PC-3 (cell line): Measurements from ENCODE around the gene ZNF236. TPM values are rescaled to one million over a fixed set of nuclear protein-coding genes. Genes with fewer than 3 reads are reported as not detected.

Experiments
- ATAC-seq: fragments of 200-7000 bp; cut with Tn5 transposase; 2 replicates; pipeline ENCODE4 v1.9.1; 2020; ENCODE audit warnings: mild to moderate bottlenecking, moderate library complexity
- BruUV-seq: library from RNA; stranded (reverse); fragments of 400-500 nt; replicated peaks from 2 replicates; lab custom pipeline; 2021; lab: Mats Ljungman, UMichigan
- CTCF ChIA-PET: fragments of 300-600 bp; sonication (Branson Sonifier 250); formaldehyde crosslinking; loops from one replicate; lab custom pipeline; 2022; ENCODE audit warnings: antibody characterized with exemption; lab: Charles Lee
- POLR2A ChIA-PET: fragments of 300-600 bp; sonication (Branson Sonifier 250); formaldehyde crosslinking; loops from one replicate; lab custom pipeline; 2022; ENCODE audit warnings: antibody characterized with exemption; ENCODE audit not compliant: unreplicated experiment; lab: Charles Lee
- DNase-seq: peaks from one replicate; pipeline ENCODE4 v3.0.0-alpha.2; 2015
- H2AFZ ChIP-seq: fragments of 300-600 bp; sonication (generic); 2 replicates; pipeline ENCODE4 v1.6.0; 2016; ENCODE audit warnings: antibody characterized with exemption, low read length
- H3F3A ChIP-seq: fragments of 300-600 bp; sonication (generic); one replicate; pipeline ENCODE4 v1.6.0; 2017; ENCODE audit warnings: antibody characterized with exemption, low read length, control low read depth, mild to moderate bottlenecking; ENCODE audit not compliant: unreplicated experiment
- H3K27ac ChIP-seq: fragments of 300-600 bp; sonication (generic); 2 replicates; pipeline ENCODE4 v1.5.1; 2016; ENCODE audit warnings: mild to moderate bottlenecking, low read length
- H3K27me3 ChIP-seq: fragments of 300-600 bp; sonication (generic); 2 replicates; pipeline ENCODE4 v1.6.1; 2016; ENCODE audit warnings: low read length, mixed read lengths
- H3K36me3 ChIP-seq: fragments of 300-600 bp; sonication (generic); 2 replicates; pipeline ENCODE4 v1.6.1; 2016; ENCODE audit warnings: low read depth, mixed run types, low read length, mixed read lengths
- H3K4me1 ChIP-seq: fragments of 300-600 bp; sonication (generic); 2 replicates; pipeline ENCODE4 v1.5.1; 2016; ENCODE audit warnings: low read length; ENCODE audit not compliant: insufficient read depth
- H3K4me2 ChIP-seq: fragments of 300-600 bp; sonication (generic); 2 replicates; pipeline ENCODE4 v1.6.0; 2016; ENCODE audit warnings: low read length
- H3K4me3 ChIP-seq: fragments of 300-600 bp; sonication (generic); 2 replicates; pipeline ENCODE4 v1.5.1; 2016; ENCODE audit warnings: mild to moderate bottlenecking, low read length, mixed read lengths
- H3K79me2 ChIP-seq: fragments of 300-600 bp; sonication (generic); 2 replicates; pipeline ENCODE4 v1.6.1; 2017; ENCODE audit warnings: low read length, mixed read lengths
- H3K9ac ChIP-seq: fragments of 300-600 bp; sonication (generic); 2 replicates; pipeline ENCODE4 v1.6.0; 2016; ENCODE audit warnings: mild to moderate bottlenecking, low read length
- H3K9me2 ChIP-seq: fragments of 300-600 bp; sonication (generic); replicated peaks from 2 replicates; pipeline ENCODE4 v1.6.1; 2016; ENCODE audit warnings: mixed run types, low read length, mixed read lengths
- H3K9me3 ChIP-seq: fragments of 300-600 bp; sonication (generic); 2 replicates; pipeline ENCODE4 v1.6.1; 2016; ENCODE audit warnings: low read length, mixed read lengths
- H4K20me1 ChIP-seq: fragments of 300-600 bp; sonication (generic); 2 replicates; pipeline ENCODE4 v1.6.1; 2016; ENCODE audit warnings: low read length, mixed read lengths
- CTCF ChIP-seq: fragments of 300-600 bp; sonication (generic); conservative IDR thresholded peaks from 2 replicates; pipeline ENCODE4 v1.5.1; 2017; ENCODE audit warnings: antibody characterized with exemption, low read depth, mild to moderate bottlenecking, low read length
- EZH2 ChIP-seq: fragments of 300-600 bp; sonication (generic); IDR thresholded peaks from one replicate; pipeline ENCODE4 v1.6.1; 2017; ENCODE audit warnings: antibody characterized with exemption, mild to moderate bottlenecking, low read length; ENCODE audit not compliant: unreplicated experiment
- EZH2phosphoT487 ChIP-seq: fragments of 300-600 bp; sonication (generic); IDR thresholded peaks from 2 replicates; pipeline ENCODE4 v1.6.1; 2018; ENCODE audit warnings: mild to moderate bottlenecking, antibody characterized with exemption, low read length, borderline replicate concordance
- intact Hi-C: fragments of 100-400 bp; cut with micrococcal nuclease; formaldehyde crosslinking; loops from 2 replicates; pipeline ENCODE4 v1.9.0; 2023
- total RNA-seq: library from RNA; depleted of rRNA; stranded (reverse); fragments of >200 nt; gene quantifications from 2 replicates; pipeline ENCODE4 v1.2.3, GENCODE V29; 2014

ZNF236 gene
- total RNA-seq, 1 experiment from 2014 or later, result 7.7 TPM

DNA sequence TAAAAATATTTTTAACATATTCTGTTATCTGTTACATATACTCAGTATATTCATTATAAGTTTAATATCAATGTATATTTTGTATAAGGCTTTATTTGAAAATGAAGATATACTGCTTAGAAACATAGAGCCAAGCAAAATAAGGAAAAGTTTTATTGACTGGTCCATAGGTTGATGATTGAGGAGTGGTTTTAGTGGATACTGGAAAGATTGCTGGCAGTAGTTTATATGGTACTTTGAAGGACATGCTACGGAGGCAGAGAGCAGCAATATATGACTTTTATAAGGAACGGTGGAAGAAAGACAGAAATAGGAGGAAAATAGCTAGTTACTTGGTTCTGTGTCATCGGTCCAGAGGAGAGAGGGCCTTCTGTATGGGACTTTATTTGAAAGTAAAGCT, 92.4 kb downstream of the ZNF236 start:
- Histone ChIP-seq H3F3A (no peaks in the 10 kb centered on the region), H2AFZ (no peak overlapping the region), H3K4me3 (no peak overlapping the region), H3K4me1 (no peaks in the 10 kb centered on the region), H3K9me3 (no peaks in the 10 kb centered on the region), H3K4me2 (no peak overlapping the region), H3K9me2 (no peaks in the 10 kb centered on the region), H3K9ac (no peak overlapping the region), H3K79me2 (no peaks in the 10 kb centered on the region), H3K27me3 (no peaks in the 10 kb centered on the region), H3K36me3 (peaks cover 26% of the 10 kb centered on the region), H3K27ac (no peak overlapping the region), H4K20me1 (no peaks in the 10 kb centered on the region)
- intact Hi-C loops, result no loop called here
- POLR2A ChIA-PET, result no interaction called here
- ATAC-seq (no peak), DNase-seq (no peak)
- no TSS peak for BruUV-seq
- TF ChIP-seq CTCF (no peak), EZH2 (no peak), EZH2phosphoT487 (no peak)
- CTCF ChIA-PET, result no interaction called here

DNA sequence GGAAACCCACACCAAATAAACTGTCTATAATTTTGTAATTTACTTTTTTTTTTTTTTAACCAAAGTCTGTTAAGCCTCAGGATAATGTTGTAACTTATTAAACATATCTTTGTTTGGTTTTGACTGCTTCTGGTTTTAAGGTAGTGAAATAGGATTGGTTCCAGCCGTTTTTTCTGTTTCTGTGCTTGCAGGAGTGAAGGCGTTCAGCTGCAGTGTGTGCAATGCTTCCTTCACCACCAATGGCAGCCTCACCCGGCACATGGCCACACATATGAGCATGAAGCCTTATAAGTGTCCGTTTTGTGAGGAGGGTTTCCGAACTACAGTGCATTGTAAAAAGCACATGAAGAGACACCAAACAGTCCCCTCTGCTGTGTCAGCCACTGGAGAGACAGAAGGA, 93.1 kb downstream of the ZNF236 start:
- ChIA-PET POLR2A (no interaction called here), CTCF (no interaction called here)
- peaks cover 26% of the 10 kb centered on the region for H3K36me3 ChIP-seq
- ATAC-seq (no peak), DNase-seq (no peak)
- no peaks in the 10 kb centered on the region for H3K9me2 ChIP-seq
- H3K27me3 ChIP-seq, result no peaks in the 10 kb centered on the region
- H3K4me2 ChIP-seq, result no peak overlapping the region
- H4K20me1 ChIP-seq, result no peaks in the 10 kb centered on the region
- no TSS peak for BruUV-seq
- no peak overlapping the region for H2AFZ ChIP-seq
- intact Hi-C loops, result no loop called here
- no peaks in the 10 kb centered on the region for H3K4me1 ChIP-seq
- H3K9ac ChIP-seq, result no peak overlapping the region
- H3F3A ChIP-seq, result no peaks in the 10 kb centered on the region
- H3K27ac ChIP-seq, result no peak overlapping the region
- H3K9me3 ChIP-seq, result no peaks in the 10 kb centered on the region
- no peak for TF ChIP-seq EZH2phosphoT487
- no peak for TF ChIP-seq EZH2
- TF ChIP-seq CTCF, result no peak
- no peaks in the 10 kb centered on the region for H3K79me2 ChIP-seq
- H3K4me3 ChIP-seq, result no peak overlapping the region

- TF ChIP-seq EZH2phosphoT487 (no peak), CTCF (no peak), EZH2 (no peak)
- no TSS peak for BruUV-seq
- intact Hi-C loops, result no loop called here
Measured at GRCh38 chr18:76920974-76921373, 98.6 kb downstream of the ZNF236 start.

More at GRCh38 chr18:76920974-76921373, 98.6 kb downstream of the ZNF236 start:
- Histone ChIP-seq H3K36me3 (peaks cover 26% of the 10 kb centered on the region), H3K4me3 (no peak overlapping the region), H3K27ac (no peak overlapping the region), H3K9me3 (no peaks in the 10 kb centered on the region), H4K20me1 (no peaks in the 10 kb centered on the region), H3K27me3 (no peaks in the 10 kb centered on the region), H3K4me1 (no peaks in the 10 kb centered on the region), H2AFZ (no peak overlapping the region), H3K9ac (no peak overlapping the region), H3K79me2 (no peaks in the 10 kb centered on the region), H3K9me2 (no peaks in the 10 kb centered on the region), H3F3A (no peaks in the 10 kb centered on the region), H3K4me2 (no peak overlapping the region)
- ChIA-PET POLR2A (no interaction called here), CTCF (no interaction called here)
- no peak for ATAC-seq
- no peak for DNase-seq
